GM23338 (cell line): Measurements from ENCODE around the gene VSIR. TPM values are rescaled to one million over a fixed set of nuclear protein-coding genes. Genes with fewer than 3 reads are reported as not detected.

Source experiments
- ATAC-seq: fragments of 200-7000 bp; cut with Tn5 transposase; 3 replicates; pipeline ENCODE4 v1.9.1; 2020
- DNase-seq: peaks from one replicate; pipeline ENCODE4 v3.0.0-alpha.2; 2015; ENCODE audit warnings: low spot score
- H2AFZ ChIP-seq: fragments of 200-600 bp; sonication (generic); 2 replicates; pipeline ENCODE4 v1.8.0; 2016; ENCODE audit warnings: antibody characterized with exemption, mild to moderate bottlenecking, moderate library complexity
- H3F3A ChIP-seq: fragments of 200-600 bp; sonication (generic); replicated peaks from 2 replicates; pipeline ENCODE4 v1.8.0; 2017; ENCODE audit warnings: antibody characterized with exemption, mixed run types, low read depth
- H3K27ac ChIP-seq: fragments of 200-600 bp; sonication (generic); 2 replicates; pipeline ENCODE4 v1.6.1; 2016; ENCODE audit warnings: low read depth
- H3K27me3 ChIP-seq: fragments of 200-600 bp; sonication (generic); 2 replicates; pipeline ENCODE4 v1.8.0; 2016; ENCODE audit warnings: mild to moderate bottlenecking, mixed run types, moderate library complexity; ENCODE audit not compliant: insufficient read depth
- H3K36me3 ChIP-seq: fragments of 200-600 bp; sonication (generic); 2 replicates; pipeline ENCODE4 v1.8.0; 2016; ENCODE audit warnings: mild to moderate bottlenecking; ENCODE audit not compliant: insufficient read depth
- H3K4me1 ChIP-seq: fragments of 200-600 bp; sonication (generic); 2 replicates; pipeline ENCODE4 v1.8.0; 2016; ENCODE audit warnings: mild to moderate bottlenecking, moderate library complexity; ENCODE audit not compliant: insufficient read depth
- H3K4me2 ChIP-seq: fragments of 200-600 bp; sonication (generic); 2 replicates; pipeline ENCODE4 v1.7.1; 2017; ENCODE audit warnings: mixed run types
- H3K4me3 ChIP-seq: fragments of 200-600 bp; sonication (generic); 2 replicates; pipeline ENCODE4 v1.6.1; 2016; ENCODE audit warnings: mixed run types
- H3K79me2 ChIP-seq: fragments of 200-600 bp; sonication (generic); replicated peaks from 2 replicates; pipeline ENCODE4 v1.8.0; 2017; ENCODE audit warnings: mild to moderate bottlenecking; ENCODE audit not compliant: insufficient read depth
- H3K9me2 ChIP-seq: fragments of 200-600 bp; sonication (generic); 2 replicates; pipeline ENCODE4 v1.8.0; 2017; ENCODE audit not compliant: insufficient read depth
- H4K20me1 ChIP-seq: fragments of 200-600 bp; sonication (generic); replicated peaks from 2 replicates; pipeline ENCODE4 v1.8.0; 2017; ENCODE audit warnings: mild to moderate bottlenecking; ENCODE audit not compliant: insufficient read depth
- H3K27ac Mint-ChIP-seq: 2 replicates; pipeline ENCODE4 v1.8.0; 2020; ENCODE audit warnings: inconsistent platforms, mild to moderate bottlenecking, moderate library complexity, mixed read lengths
- H3K27me3 Mint-ChIP-seq: 3 replicates; pipeline ENCODE4 v1.8.0; 2022; ENCODE audit warnings: low read depth, mild to moderate bottlenecking, moderate library complexity, mixed read lengths, inconsistent platforms; ENCODE audit not compliant: insufficient read depth, poor library complexity
- H3K36me3 Mint-ChIP-seq: 3 replicates; pipeline ENCODE4 v1.8.0; 2021; ENCODE audit warnings: low read depth, mild to moderate bottlenecking, inconsistent platforms, moderate library complexity, mixed read lengths
- H3K4me1 Mint-ChIP-seq: 3 replicates; pipeline ENCODE4 v1.8.0; 2020; ENCODE audit warnings: mild to moderate bottlenecking, inconsistent platforms, mixed read lengths
- H3K4me3 Mint-ChIP-seq: 3 replicates; pipeline ENCODE4 v1.8.0; 2021; ENCODE audit warnings: moderate library complexity, mild to moderate bottlenecking, inconsistent platforms, mixed read lengths
- H3K9me3 Mint-ChIP-seq: 3 replicates; pipeline ENCODE4 v1.8.0; 2020; ENCODE audit warnings: moderate library complexity, mild to moderate bottlenecking, inconsistent platforms, mixed read lengths
- CREB1 ChIP-seq: fragments of 250-450 bp; sonication (Bioruptor Pico); IDR thresholded peaks from 2 replicates; pipeline ENCODE4 v1.5.0; 2020; ENCODE audit warnings: low read depth, mild to moderate bottlenecking, moderate library complexity
- EZH2 ChIP-seq: fragments of 200-600 bp; sonication (generic); IDR thresholded peaks from one replicate; pipeline ENCODE4 v1.8.0; 2017; ENCODE audit warnings: antibody characterized with exemption, mild to moderate bottlenecking, low read depth; ENCODE audit not compliant: unreplicated experiment
- JUNB ChIP-seq: IDR thresholded peaks from one replicate; pipeline ENCODE4 v1.6.1; 2016; ENCODE audit warnings: antibody characterized with exemption; ENCODE audit not compliant: unreplicated experiment
- NANOG ChIP-seq: IDR thresholded peaks from 2 replicates; pipeline ENCODE4 v1.6.1; 2016; ENCODE audit warnings: antibody characterized with exemption, borderline replicate concordance
- STAT1 ChIP-seq: IDR thresholded peaks from one replicate; pipeline ENCODE4 v1.6.1; 2016; ENCODE audit warnings: antibody characterized with exemption; ENCODE audit not compliant: unreplicated experiment
- ZNF114 ChIP-seq: fragments of 250-450 bp; sonication (Bioruptor Pico); IDR thresholded peaks from 2 replicates; pipeline ENCODE4 v1.5.0; 2020; ENCODE audit warnings: mild to moderate bottlenecking, moderate library complexity
- ZNF331 ChIP-seq: fragments of 250-450 bp; sonication (Bioruptor Pico); IDR thresholded peaks from 2 replicates; pipeline ENCODE4 v1.5.0; 2020; ENCODE audit warnings: low read depth, mild to moderate bottlenecking, moderate library complexity
- polyA plus RNA-seq: library from polyadenylated mRNA; unstranded; fragments of >200 nt; fragmentation: Nextera tagmentation; extraction: Ambion mirVana; gene quantifications from 2 replicates; pipeline ENCODE4 v1.2.1, GENCODE V29; 2016
- total RNA-seq: library from RNA; depleted of rRNA; stranded (reverse); fragments of >200 nt; shearing (Covaris generic); gene quantifications from 2 replicates; pipeline ENCODE4 v1.2.3, GENCODE V29; 2014
- TF ChIP-seq, protein P1 (sequence below), 2 experiments: fragments of 200-600 bp in 1 of 2; sonication (generic) in 1 of 2; conservative IDR thresholded peaks; 2 replicates each; pipeline versions ENCODE4 v1.5.1 to v1.6.1; 2016 to 2017; ENCODE audit warnings: antibody characterized with exemption in 2 of 2, low read depth in 2 of 2, mild to moderate bottlenecking in 2 of 2, moderate library complexity in 1 of 2
- TF ChIP-seq, protein P2 (sequence below): IDR thresholded peaks from 2 replicates; pipeline ENCODE4 v1.6.1; 2016; ENCODE audit warnings: antibody characterized with exemption
- TF ChIP-seq, protein P3 (sequence below): IDR thresholded peaks from one replicate; pipeline ENCODE4 v1.6.1; 2018; ENCODE audit warnings: antibody characterized with exemption; ENCODE audit not compliant: unreplicated experiment

The VSIR gene
- total and polyA plus RNA-seq, 2 experiments from 2014 or later, result 0.10 to 0.74 TPM

DNA sequence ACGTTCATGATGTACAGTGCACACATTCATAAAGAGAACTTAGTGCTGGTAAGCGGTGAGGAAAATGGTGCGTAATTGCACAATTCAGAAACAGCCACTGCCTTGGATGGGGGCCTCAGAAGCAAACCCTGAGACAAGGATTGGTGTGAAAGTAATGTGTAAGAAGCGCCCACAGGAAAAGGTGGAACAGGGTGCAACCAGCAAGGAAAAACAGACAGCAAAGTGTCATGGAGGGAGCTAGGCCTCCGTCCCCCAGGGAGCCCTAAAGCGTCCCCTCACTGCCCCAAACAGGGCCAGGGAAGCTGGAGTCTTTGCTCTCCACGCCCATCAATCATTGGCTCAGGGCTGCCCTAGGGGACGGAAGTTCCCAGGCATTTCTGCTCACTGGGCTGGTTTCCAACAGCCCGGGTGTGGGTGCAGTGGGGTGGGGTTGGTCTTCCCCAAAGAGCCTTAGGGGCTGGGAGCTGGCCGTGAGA is 44.1 kb downstream of the VSIR start (continued):
- TF ChIP-seq ZNF114 (CRISPR knock-in tag) (no peak), STAT1 (no peak), NANOG (no peak), EZH2 (no peak), ZNF331 (CRISPR knock-in tag) (no peak), JUNB (no peak)
- TF ChIP-seq, protein P1, sequence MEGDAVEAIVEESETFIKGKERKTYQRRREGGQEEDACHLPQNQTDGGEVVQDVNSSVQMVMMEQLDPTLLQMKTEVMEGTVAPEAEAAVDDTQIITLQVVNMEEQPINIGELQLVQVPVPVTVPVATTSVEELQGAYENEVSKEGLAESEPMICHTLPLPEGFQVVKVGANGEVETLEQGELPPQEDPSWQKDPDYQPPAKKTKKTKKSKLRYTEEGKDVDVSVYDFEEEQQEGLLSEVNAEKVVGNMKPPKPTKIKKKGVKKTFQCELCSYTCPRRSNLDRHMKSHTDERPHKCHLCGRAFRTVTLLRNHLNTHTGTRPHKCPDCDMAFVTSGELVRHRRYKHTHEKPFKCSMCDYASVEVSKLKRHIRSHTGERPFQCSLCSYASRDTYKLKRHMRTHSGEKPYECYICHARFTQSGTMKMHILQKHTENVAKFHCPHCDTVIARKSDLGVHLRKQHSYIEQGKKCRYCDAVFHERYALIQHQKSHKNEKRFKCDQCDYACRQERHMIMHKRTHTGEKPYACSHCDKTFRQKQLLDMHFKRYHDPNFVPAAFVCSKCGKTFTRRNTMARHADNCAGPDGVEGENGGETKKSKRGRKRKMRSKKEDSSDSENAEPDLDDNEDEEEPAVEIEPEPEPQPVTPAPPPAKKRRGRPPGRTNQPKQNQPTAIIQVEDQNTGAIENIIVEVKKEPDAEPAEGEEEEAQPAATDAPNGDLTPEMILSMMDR (conservative IDR thresholded peaks at IDR 0.05; ENCODE audit: low read depth in 2 of 2), result no peak
- TF ChIP-seq, protein P2, sequence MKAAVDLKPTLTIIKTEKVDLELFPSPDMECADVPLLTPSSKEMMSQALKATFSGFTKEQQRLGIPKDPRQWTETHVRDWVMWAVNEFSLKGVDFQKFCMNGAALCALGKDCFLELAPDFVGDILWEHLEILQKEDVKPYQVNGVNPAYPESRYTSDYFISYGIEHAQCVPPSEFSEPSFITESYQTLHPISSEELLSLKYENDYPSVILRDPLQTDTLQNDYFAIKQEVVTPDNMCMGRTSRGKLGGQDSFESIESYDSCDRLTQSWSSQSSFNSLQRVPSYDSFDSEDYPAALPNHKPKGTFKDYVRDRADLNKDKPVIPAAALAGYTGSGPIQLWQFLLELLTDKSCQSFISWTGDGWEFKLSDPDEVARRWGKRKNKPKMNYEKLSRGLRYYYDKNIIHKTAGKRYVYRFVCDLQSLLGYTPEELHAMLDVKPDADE, result no peak
- TF ChIP-seq, protein P3, sequence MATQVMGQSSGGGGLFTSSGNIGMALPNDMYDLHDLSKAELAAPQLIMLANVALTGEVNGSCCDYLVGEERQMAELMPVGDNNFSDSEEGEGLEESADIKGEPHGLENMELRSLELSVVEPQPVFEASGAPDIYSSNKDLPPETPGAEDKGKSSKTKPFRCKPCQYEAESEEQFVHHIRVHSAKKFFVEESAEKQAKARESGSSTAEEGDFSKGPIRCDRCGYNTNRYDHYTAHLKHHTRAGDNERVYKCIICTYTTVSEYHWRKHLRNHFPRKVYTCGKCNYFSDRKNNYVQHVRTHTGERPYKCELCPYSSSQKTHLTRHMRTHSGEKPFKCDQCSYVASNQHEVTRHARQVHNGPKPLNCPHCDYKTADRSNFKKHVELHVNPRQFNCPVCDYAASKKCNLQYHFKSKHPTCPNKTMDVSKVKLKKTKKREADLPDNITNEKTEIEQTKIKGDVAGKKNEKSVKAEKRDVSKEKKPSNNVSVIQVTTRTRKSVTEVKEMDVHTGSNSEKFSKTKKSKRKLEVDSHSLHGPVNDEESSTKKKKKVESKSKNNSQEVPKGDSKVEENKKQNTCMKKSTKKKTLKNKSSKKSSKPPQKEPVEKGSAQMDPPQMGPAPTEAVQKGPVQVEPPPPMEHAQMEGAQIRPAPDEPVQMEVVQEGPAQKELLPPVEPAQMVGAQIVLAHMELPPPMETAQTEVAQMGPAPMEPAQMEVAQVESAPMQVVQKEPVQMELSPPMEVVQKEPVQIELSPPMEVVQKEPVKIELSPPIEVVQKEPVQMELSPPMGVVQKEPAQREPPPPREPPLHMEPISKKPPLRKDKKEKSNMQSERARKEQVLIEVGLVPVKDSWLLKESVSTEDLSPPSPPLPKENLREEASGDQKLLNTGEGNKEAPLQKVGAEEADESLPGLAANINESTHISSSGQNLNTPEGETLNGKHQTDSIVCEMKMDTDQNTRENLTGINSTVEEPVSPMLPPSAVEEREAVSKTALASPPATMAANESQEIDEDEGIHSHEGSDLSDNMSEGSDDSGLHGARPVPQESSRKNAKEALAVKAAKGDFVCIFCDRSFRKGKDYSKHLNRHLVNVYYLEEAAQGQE, result no peak

DNA sequence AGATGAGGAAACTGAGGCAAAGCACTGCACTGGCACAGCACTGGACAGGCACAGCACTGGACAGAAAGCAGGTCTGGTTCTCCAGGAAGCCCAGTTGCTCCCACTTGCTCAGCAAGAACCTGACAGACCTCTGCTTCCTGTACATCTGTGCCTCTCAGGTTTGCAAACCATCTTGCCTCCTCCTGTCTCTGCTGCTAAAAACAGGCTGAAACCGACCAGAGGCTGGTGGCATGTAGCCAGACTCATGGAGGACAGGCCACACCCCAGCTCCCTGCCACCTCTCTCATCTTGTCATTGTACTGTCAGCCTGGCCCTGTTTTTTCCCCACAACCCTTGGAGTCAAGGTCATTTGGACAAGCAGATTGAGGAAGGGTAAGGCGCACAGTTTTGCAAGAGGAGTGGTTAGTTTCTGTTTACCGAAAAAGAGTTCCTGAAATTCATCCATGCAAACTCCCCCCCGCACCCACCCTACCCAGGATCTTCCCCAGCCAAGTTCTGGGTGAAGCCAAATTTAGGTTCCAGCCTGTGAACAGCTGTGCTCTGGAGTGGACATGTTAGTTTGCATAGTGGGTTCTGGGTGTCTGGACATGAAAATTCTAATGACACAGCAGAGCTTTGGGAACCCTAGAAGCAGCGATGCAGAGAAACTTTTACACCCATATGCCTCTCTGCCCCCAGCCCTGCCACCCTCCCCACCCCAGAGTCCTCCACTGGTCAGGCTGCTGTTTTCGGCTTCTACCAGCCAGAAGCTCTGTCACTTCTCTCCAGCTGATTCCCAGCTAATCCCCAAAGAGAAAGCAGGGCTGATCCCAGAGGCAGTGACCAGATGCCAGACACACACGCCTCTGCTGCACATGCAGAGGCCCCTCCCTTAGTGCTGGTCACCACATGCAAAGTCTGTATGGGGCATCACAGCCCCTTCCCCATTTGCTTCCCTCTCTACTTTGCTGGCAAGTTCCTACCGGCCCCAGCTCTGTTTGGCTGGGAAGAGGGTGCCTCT is 45.3 kb downstream of the VSIR start:
- Histone ChIP-seq H4K20me1 (no peaks in the 10 kb centered on the region), H3K4me3 (no peak overlapping the region), H2AFZ (no peak overlapping the region), H3K27me3 (no peaks in the 10 kb centered on the region), H3K4me2 (no peak overlapping the region), H3F3A (no peaks in the 10 kb centered on the region), H3K79me2 (no peaks in the 10 kb centered on the region), H3K9me2 (no peaks in the 10 kb centered on the region), H3K27ac (no peak overlapping the region), H3K4me1 (no peaks in the 10 kb centered on the region), H3K36me3 (no peaks in the 10 kb centered on the region)
- H3K36me3 Mint-ChIP-seq, result no peaks in the 10 kb centered on the region
- H3K4me1 Mint-ChIP-seq, result peaks cover 6% of the 10 kb centered on the region; the same call in 2 of the 3 replicates
- ATAC-seq (no peak), DNase-seq (no peak)
- no peak overlapping the region for H3K4me3 Mint-ChIP-seq
- peaks cover 19% of the 10 kb centered on the region for H3K27me3 Mint-ChIP-seq
- no peak overlapping the region for H3K27ac Mint-ChIP-seq
- no peaks in the 10 kb centered on the region for H3K9me3 Mint-ChIP-seq
- TF ChIP-seq NANOG (no peak), CREB1 (CRISPR knock-in tag) (no peak)
- TF ChIP-seq, protein P2, result no peak
